Heart right ventricle (tissue), 16 donors: ENCODE measurements around the gene C2CD5. TPM values are rescaled to one million over a fixed set of nuclear protein-coding genes. Genes with fewer than 3 reads are reported as not detected.

ENCODE experiments used
- ATAC-seq, 8 donors: fragments of 200-7000 bp; cut with Tn5 transposase; one replicate each; pipeline ENCODE4 v1.9.1; 2020; ENCODE audit warnings: mild to moderate bottlenecking in 8 of 8, moderate library complexity in 8 of 8, moderate number of reproducible peaks in 1 of 8
- DNase-seq, 2 donors: peaks; one replicate each; pipeline ENCODE4 v3.0.0-alpha.2; 2020
- H3K27ac ChIP-seq, 10 donors: fragments of 200-600 bp; sonication (generic) in 2 of 10; one replicate each; pipeline versions ENCODE4 v1.5.0 to v1.8.0; 2020 to 2022; ENCODE audit warnings: mild to moderate bottlenecking in 3 of 10
- H3K27me3 ChIP-seq, 7 donors: fragments of 200-600 bp; one replicate each; pipeline ENCODE4 v1.8.0; 2021 to 2022; ENCODE audit warnings: mild to moderate bottlenecking in 2 of 7
- H3K36me3 ChIP-seq, 9 donors: fragments of 200-600 bp; sonication (generic) in 1 of 9; one replicate each; pipeline versions ENCODE4 v1.5.0 to v1.8.0; 2020 to 2022; ENCODE audit warnings: mild to moderate bottlenecking in 2 of 9
- H3K4me1 ChIP-seq, 9 donors: fragments of 200-600 bp; sonication (generic) in 1 of 9; one replicate each; pipeline versions ENCODE4 v1.5.0 to v1.8.0; 2020 to 2022; ENCODE audit warnings: mild to moderate bottlenecking in 4 of 9
- H3K4me3 ChIP-seq, 10 donors: fragments of 200-600 bp; sonication (generic) in 2 of 10; one replicate each; pipeline versions ENCODE4 v1.5.0 to v1.8.0; 2020 to 2022; ENCODE audit warnings: mild to moderate bottlenecking in 7 of 10, moderate library complexity in 2 of 10
- H3K9me3 ChIP-seq, 11 donors: fragments of 200-600 bp in 10 of 11; sonication (generic) in 2 of 11; one replicate each; pipeline versions ENCODE4 v1.5.0 to v1.8.0; 2013 to 2022; ENCODE audit warnings: mild to moderate bottlenecking in 2 of 11, control low read depth in 1 of 11, moderate library complexity in 1 of 11
- CTCF ChIP-seq, 9 donors: fragments of 200-600 bp; sonication (generic) in 2 of 9; IDR thresholded peaks; one replicate each; pipeline versions ENCODE4 v1.5.0 to v1.8.0; 2021 to 2022; ENCODE audit warnings: antibody characterized with exemption in 9 of 9, mild to moderate bottlenecking in 5 of 9, moderate library complexity in 1 of 9
- WGBS, 2 donors: extraction: QIAGEN DNeasy Blood & Tissue Kit; methylation state at CpG; one replicate each; pipeline ENCODE4 v1.1.7; 2013; ENCODE audit warnings: inconsistent platforms in 1 of 2; 5-methylcytosine and 5-hydroxymethylcytosine counted together
- intact Hi-C, 10 donors: fragments of 100-400 bp; cut with DNase I; formaldehyde crosslinking; loops; one replicate each; pipeline versions ENCODE4 v1.11.1 to v1.14.2; 2022
- polyA plus RNA-seq, 2 donors: library from polyadenylated mRNA; stranded (reverse); fragments of 200-250 nt; gene quantifications; one replicate each; pipeline ENCODE4 v1.2.3, GENCODE V29; 2013
- total RNA-seq, 10 donors: library from RNA; stranded (reverse); fragmentation: NEBNext Ultra II Directional in 3 of 10; extraction: Animal tissue kit (Norgen Biotek cat#: 25700) in 3 of 10; gene quantifications; one replicate each; pipeline versions ENCODE4 v1.2.1 to v1.2.4, GENCODE V29; 2021 to 2023
- donor health status: Arrhythmogenic right ventricular cardiomyopathy.
- donor health status: ischemic (EF 13 %, LVEDD 7.1; RV severe dilation, severe dysfunction).
- donor health status: healthy with polysubstance abuse.
- donor health status: DM: no; HTN: yes; CAD: no.
- donor health status: DM: no; HTN: no; CAD: no.
- donor health status: ischemic (EF 25% LVEDD 6.9; RV normal size, moderate dysfunction).
- donor health status: ischemic (EF 25% LVEDD 5.7; RV mildly dilated, moderate dysfunction).
- donor health status: healthy.
- donor health status: DM: yes; HTN: yes; CAD: no.
- donor health status: Ischemic cardiomyopathy.
- donor health status: ischemic (EF 35%, LVEDD 5.7; RV mildly dilated, moderate dysfunction).
- donor health status: nonischemic (EF 11% LVEDD 7.7; RV severe dilation, severe dysfunction).
- donor health status: DM: yes; HTN: yes; CAD: no.
- donor health status: PGD.
- donor health status: ischemic (EF 29% LVEDD 5.4; RV normal size, mild dysfunction).
- donor health status: nonischemic (EF 23%, LVEDD 6.1; RV moderate dilation, normal function).

Gene C2CD5
- total and polyA plus RNA-seq, 12 donors, result 5.0 to 30.2 (median 20.2) TPM

GRCh38 chr12:22578328-22578727 lies 34.0 kb upstream of the C2CD5 start:
- intact Hi-C loops, result loop anchor here in 1 of 10 donors (5.0 kb wide), 1 partner anchor 339 kb away; no protein-coding TSS in a partner anchor
- 94 to 99% methylated on average over 3 of the region's 3 CpGs for WGBS, 2 donors
- DNase-seq (no peak), ATAC-seq (no peak)
- Histone ChIP-seq H3K4me1 (no peaks in the 10 kb centered on the region), H3K27me3 (no peaks in the 10 kb centered on the region), H3K4me3 (no peak overlapping the region), H3K27ac (no peak overlapping the region), H3K36me3 (no peaks in the 10 kb centered on the region), H3K9me3 (peaks cover 0 to 5% (median 0%) of the 10 kb centered on the region in 11 donors)
- TF ChIP-seq CTCF (IDR thresholded peaks at IDR 0.05), result no peak

GRCh38 chr12:22577667-22578066 lies 33.3 kb upstream of the C2CD5 start:
- 90 to 92% methylated on average over 1 of the region's 1 CpG for WGBS, 2 donors
- DNase-seq (no peak), ATAC-seq (no peak)
- no peaks in the 10 kb centered on the region for H3K27me3 ChIP-seq
- H3K4me3 ChIP-seq, result no peak overlapping the region
- peaks cover 0 to 5% (median 0%) of the 10 kb centered on the region in 11 donors for H3K9me3 ChIP-seq
- H3K4me1 ChIP-seq, result no peaks in the 10 kb centered on the region
- intact Hi-C loops, result loop anchor here in 1 of 10 donors (5.0 kb wide), 1 partner anchor 340 kb away; no protein-coding TSS in a partner anchor
- TF ChIP-seq CTCF (IDR thresholded peaks at IDR 0.05), result no peak
- H3K36me3 ChIP-seq, result no peaks in the 10 kb centered on the region
- no peak overlapping the region for H3K27ac ChIP-seq

GRCh38 chr12:22576473-22576872 lies 32.1 kb upstream of the C2CD5 start:
- Histone ChIP-seq H3K9me3 (peaks cover 0 to 5% (median 0%) of the 10 kb centered on the region in 11 donors), H3K36me3 (no peaks in the 10 kb centered on the region), H3K4me1 (no peaks in the 10 kb centered on the region), H3K27me3 (no peaks in the 10 kb centered on the region), H3K27ac (no peak overlapping the region), H3K4me3 (no peak overlapping the region)
- WGBS, 2 donors, result 75 to 77% methylated on average over 2 of the region's 2 CpGs
- intact Hi-C loops, result loop anchor here in 1 of 10 donors (5.0 kb wide), 1 partner anchor 341 kb away; no protein-coding TSS in a partner anchor
- DNase-seq (no peak), ATAC-seq (no peak)
- TF ChIP-seq CTCF (IDR thresholded peaks at IDR 0.05), result no peak

GRCh38 chr12:22576065-22576464 lies 31.7 kb upstream of the C2CD5 start:
- 84 to 93% methylated on average over 1 of the region's 1 CpG for WGBS, 2 donors
- Histone ChIP-seq H3K36me3 (no peaks in the 10 kb centered on the region), H3K4me1 (no peaks in the 10 kb centered on the region), H3K9me3 (peaks cover 0 to 5% (median 0%) of the 10 kb centered on the region in 11 donors), H3K27ac (no peak overlapping the region), H3K27me3 (no peaks in the 10 kb centered on the region), H3K4me3 (no peak overlapping the region)
- intact Hi-C loops, result loop anchor here in 1 of 10 donors (5.0 kb wide), 1 partner anchor 341 kb away; no protein-coding TSS in a partner anchor
- ATAC-seq (no peak), DNase-seq (no peak)
- TF ChIP-seq CTCF (IDR thresholded peaks at IDR 0.05), result no peak
